ENCODE data around the gene CHKB.

DNA sequence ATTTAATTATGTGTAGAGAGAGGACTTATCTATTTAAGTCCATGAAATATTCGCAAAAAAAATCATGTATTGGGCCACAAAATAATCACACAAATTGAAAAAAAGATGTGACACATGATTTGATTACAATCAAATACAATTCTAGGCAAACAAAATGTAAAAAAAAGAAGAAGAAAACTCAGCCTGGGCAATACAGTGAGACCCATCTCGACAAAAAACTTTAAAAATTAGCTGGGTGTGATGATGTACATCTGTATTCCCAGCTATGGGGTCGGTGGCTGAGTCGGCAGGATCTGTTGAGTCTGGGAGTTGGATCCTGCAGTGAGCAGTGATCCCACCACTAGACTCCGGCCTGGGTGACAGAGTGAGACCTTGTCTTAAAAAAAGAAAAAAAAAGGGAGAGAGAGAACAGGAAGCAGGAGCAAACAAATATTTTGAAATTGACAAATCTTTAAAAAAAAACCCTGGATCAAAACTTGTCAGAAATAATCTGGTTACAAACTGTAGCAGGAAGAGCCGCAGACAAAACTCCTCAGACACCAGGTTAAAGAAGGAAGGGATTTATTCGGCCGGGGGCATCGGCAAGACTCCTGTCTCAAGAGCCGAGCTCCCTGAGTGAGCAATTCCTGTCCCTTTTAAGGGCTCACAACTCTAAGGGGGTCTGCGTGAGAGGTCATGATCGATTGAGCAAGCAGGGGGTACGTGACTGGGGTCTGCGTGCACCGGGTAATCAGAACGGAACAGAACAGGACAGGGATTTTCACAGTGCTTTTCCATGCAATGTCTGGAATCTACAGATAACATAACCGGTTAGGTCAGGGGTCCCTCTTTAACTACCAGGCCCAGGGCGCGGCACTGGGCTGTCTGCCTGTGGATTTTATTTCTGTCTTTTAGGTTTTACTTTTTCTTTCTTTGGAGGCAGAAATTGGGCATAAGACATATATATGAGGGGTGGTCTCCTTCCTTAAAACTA, 49.5 kb downstream of the CHKB start:
- TF ChIP-seq POLR2A (IDR thresholded peaks at IDR 0.05; ENCODE audit: low read length) = no peak
- no peak for TF ChIP-seq GATA1 (IDR thresholded peaks at IDR 0.05; ENCODE audit: low read depth, low read length)
